ENCODE results near the gene ITPR1.

GRCh38 chr3:4761759-4762158 lies 268.6 kb downstream of the ITPR1 start:
- TF ChIP-seq CTCF (IDR thresholded peaks at IDR 0.05; ENCODE audit: insufficient read depth, low read depth, low read length) (no peak), EZH2 (IDR thresholded peaks at IDR 0.05; ENCODE audit: insufficient read depth, low read length) (no peak)
